RWPE2 (cell line): ENCODE data around the gene SAPCD1.

Experiments used
- ATAC-seq: fragments of 200-7000 bp; cut with Tn5 transposase; 3 replicates; pipeline ENCODE4 v1.9.1; 2021; ENCODE audit warnings: low read depth
- DNase-seq: peaks from one replicate; pipeline ENCODE4 v3.0.0-alpha.2; 2020; ENCODE audit warnings: low spot score
- H3K27ac ChIP-seq: fragments of 450-650 bp; 2 replicates; pipeline ENCODE4 v1.5.1; 2017; ENCODE audit warnings: mild to moderate bottlenecking; ENCODE audit not compliant: poor library complexity, severe bottlenecking
- H3K27me3 ChIP-seq: fragments of 250-450 bp; sonication (Bioruptor Pico); 2 replicates; pipeline ENCODE4 v1.5.1; 2021; ENCODE audit warnings: mild to moderate bottlenecking, moderate library complexity; ENCODE audit not compliant: insufficient read depth, poor library complexity, severe bottlenecking
- H3K36me3 ChIP-seq: fragments of 250-450 bp; sonication (Bioruptor Pico); 2 replicates; pipeline ENCODE4 v1.5.1; 2020; ENCODE audit warnings: low read depth, mild to moderate bottlenecking, moderate library complexity
- H3K4me1 ChIP-seq: fragments of 250-450 bp; sonication (Bioruptor Pico); 2 replicates; pipeline ENCODE4 v1.5.1; 2021; ENCODE audit warnings: mild to moderate bottlenecking, moderate library complexity; ENCODE audit not compliant: insufficient read depth, poor library complexity, severe bottlenecking
- H3K4me3 ChIP-seq: fragments of 250-450 bp; sonication (Bioruptor Pico); 2 replicates; pipeline ENCODE4 v1.5.1; 2021; ENCODE audit warnings: mild to moderate bottlenecking, moderate library complexity; ENCODE audit not compliant: severe bottlenecking
- H3K9me3 ChIP-seq: fragments of 250-450 bp; sonication (Bioruptor Pico); 2 replicates; pipeline ENCODE4 v1.5.1; 2021; ENCODE audit warnings: mild to moderate bottlenecking, moderate library complexity; ENCODE audit not compliant: severe bottlenecking
- CTCF ChIP-seq: fragments of 450-650 bp; IDR thresholded peaks from one replicate; pipeline ENCODE4 v1.5.1; 2017; ENCODE audit warnings: mild to moderate bottlenecking, moderate library complexity; ENCODE audit not compliant: poor library complexity, severe bottlenecking

The SAPCD1 gene

DNA sequence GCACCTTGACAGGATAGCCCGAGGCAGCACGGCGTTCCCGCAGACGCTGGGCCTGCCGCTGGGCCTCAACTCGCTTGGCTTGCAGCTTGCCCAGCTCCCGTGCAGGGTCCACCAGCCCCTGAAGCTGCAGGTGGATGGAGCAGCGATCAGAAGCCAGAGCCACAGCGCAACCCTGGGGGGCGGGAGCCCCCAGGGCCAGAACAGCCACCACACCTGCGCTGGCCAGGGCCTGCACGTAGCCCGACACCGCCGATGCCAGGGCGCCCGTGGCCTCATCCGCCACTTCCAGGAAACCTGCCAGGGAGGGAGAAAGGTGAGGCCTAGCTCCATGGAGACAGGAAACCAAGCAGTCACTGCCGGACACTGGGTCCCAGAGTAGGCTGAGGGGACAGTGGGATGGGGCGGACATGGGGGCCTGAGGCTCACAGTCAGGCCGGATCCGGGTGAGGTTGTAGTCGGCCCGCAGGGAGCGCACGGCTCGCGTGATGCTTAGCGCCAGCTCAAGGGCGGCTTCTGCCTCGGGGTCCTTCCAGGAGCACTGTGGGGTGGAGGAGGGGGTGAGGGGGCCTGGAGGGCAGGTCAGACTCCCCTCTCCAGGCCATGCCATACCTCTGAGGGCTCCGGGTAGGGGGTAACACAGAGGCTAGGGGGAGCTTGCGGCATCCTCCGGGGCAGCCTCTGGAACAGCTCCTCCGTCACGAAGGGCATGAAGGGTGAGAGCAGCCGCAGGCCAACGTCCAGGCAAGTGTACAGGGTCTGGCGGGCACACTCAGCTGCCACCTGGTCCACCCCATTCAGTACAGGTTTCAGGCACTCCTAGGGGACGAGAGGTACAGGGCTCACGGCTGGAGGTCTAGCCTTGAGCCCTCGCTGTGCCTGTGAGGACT, 16.8 kb downstream of the SAPCD1 start:
- no peak for TF ChIP-seq CTCF
- Histone ChIP-seq H3K4me3 (no peak overlapping the region), H3K4me1 (peaks cover 19% of the 10 kb centered on the region), H3K9me3 (no peaks in the 10 kb centered on the region), H3K36me3 (peaks cover 44% of the 10 kb centered on the region), H3K27ac (no peak overlapping the region), H3K27me3 (no peaks in the 10 kb centered on the region)
- DNase-seq (no peak), ATAC-seq (no peak)

GRCh38 chr6:31779908-31780307, 17.5 kb downstream of the SAPCD1 start:
- TF ChIP-seq CTCF: no peak
- no peak overlapping the region for H3K27ac ChIP-seq
- H3K4me3 ChIP-seq: no peak overlapping the region
- no peaks in the 10 kb centered on the region for H3K9me3 ChIP-seq
- DNase-seq: no peak
- H3K4me1 ChIP-seq: peaks cover 19% of the 10 kb centered on the region
- ATAC-seq: no peak
- no peaks in the 10 kb centered on the region for H3K27me3 ChIP-seq
- H3K36me3 ChIP-seq: peaks cover 50% of the 10 kb centered on the region

DNA sequence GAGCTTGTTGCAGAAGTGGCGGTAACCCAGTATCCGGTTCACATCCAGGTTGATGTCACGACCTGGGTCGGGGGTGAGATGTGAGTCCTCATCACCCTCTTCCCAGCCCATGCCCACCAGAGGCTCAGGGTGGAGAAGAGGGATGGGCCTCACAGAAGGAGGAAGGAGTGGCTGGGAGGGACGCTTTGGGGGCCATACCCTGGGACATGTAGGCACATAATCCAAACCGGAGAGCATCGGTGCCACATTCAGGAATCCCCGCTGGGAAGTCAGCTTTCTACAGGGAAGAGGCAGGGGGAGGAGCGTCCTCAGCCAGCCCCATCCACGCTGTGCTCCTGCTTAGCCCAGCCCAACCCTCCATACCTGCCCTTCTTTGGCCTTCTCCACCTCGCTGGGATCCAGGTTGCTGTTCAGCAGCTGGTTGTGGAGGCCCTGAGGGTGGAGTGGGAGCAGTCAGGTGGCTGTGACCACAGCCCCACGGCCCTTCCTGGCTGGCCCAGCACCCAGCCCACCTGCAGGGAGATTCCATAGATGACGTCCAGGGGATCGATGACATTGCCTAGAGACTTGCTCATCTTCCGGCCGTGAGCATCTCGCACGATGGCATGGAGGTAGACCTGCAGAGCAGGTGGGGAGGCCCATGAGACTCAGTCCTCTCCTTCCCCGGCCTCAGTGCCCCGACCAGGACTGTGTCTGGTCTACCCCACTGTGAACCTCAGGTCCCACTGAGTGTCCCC, 18.2 kb downstream of the SAPCD1 start:
- H3K36me3 ChIP-seq: peaks cover 58% of the 10 kb centered on the region
- TF ChIP-seq CTCF: no peak
- H3K4me3 ChIP-seq: no peak overlapping the region
- no peak for DNase-seq
- H3K27me3 ChIP-seq: no peaks in the 10 kb centered on the region
- H3K27ac ChIP-seq: no peak overlapping the region
- no peak for ATAC-seq
- no peaks in the 10 kb centered on the region for H3K9me3 ChIP-seq
- H3K4me1 ChIP-seq: peaks cover 13% of the 10 kb centered on the region

GRCh38 chr6:31781244-31782125, 19.0 kb downstream of the SAPCD1 start:
- Histone ChIP-seq H3K4me3 (no peak overlapping the region), H3K4me1 (peaks cover 9% of the 10 kb centered on the region), H3K27ac (no peak overlapping the region), H3K36me3 (peaks cover 65% of the 10 kb centered on the region), H3K27me3 (no peaks in the 10 kb centered on the region), H3K9me3 (no peaks in the 10 kb centered on the region)
- TF ChIP-seq CTCF: no peak
- DNase-seq: no peak
- no peak for ATAC-seq
